ENCODE results near the gene FLNA.
"Not testable (repeated sequence)": the region's sequence is repeated elsewhere in the genome, so short reads cannot be mapped to it uniquely, and the experiment has no call there.

FLNA gene

GRCh38 chrX:154305541-154306205 lies 68.8 kb downstream of the FLNA start:
- no peak for DNase-seq (ENCODE audit: low read depth in 2 of 2)

- DNase-seq (ENCODE audit: low read depth in 2 of 2): no peak
Observed at GRCh38 chrX:154304846-154305245, 69.6 kb downstream of the FLNA start.

DNA sequence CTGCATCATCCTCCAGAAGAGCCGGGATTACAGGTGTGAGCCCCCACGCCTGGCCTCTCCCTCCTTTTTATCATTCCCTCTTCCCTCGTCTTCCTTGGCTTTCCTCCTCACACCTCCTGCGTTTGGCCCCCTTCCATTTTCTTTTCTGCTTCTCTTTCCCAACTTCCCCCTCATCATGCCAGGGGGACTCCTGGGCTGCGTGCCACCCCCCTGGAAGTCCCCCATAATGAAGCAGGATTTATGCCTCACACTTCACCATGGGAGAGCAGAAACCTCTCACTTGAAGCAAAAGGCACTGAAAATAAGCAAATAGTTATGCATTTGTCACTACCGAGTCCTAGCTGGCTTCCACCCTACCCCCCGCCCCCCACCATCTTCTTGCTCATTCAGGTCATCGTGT lies 71.0 kb downstream of the FLNA start:
- no peak for DNase-seq (ENCODE audit: low read depth in 2 of 2)

DNA sequence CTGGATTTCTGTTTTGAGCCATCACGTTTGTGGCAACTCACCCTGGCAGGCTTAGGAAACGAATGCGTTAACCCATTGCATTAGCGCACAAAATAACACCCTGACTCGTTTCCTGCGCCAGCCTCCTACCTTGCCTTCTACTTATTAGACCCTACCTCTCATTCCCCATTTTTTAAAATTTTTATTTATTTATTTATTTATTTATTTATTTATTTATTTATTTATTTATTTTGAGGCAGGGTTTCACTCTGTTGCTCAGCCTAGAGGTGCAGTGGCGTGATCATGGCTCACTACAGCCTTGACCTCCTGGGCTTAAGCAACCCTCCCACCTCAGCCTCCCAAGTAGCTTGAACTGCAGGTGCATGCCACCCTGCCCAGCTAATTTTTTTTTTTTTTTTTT lies 71.4 kb downstream of the FLNA start:
- DNase-seq (ENCODE audit: low read depth in 2 of 2): not testable (repeated sequence)

- no peak for DNase-seq (ENCODE audit: low read depth in 2 of 2)
Observed at GRCh38 chrX:154300816-154301215, 73.6 kb downstream of the FLNA start.
